Stimulated activated CD4-positive, alpha-beta T cell treated with anti-CD3 and anti-CD28 coated beads, Interleukin-15, amount 100 ng/mL, for 24 hours (primary cell): ENCODE data around the gene TANC1.

ENCODE experiments used
- DNase-seq: peaks from one replicate; pipeline ENCODE4 v3.0.0-alpha.2; 2020

Gene TANC1

DNA sequence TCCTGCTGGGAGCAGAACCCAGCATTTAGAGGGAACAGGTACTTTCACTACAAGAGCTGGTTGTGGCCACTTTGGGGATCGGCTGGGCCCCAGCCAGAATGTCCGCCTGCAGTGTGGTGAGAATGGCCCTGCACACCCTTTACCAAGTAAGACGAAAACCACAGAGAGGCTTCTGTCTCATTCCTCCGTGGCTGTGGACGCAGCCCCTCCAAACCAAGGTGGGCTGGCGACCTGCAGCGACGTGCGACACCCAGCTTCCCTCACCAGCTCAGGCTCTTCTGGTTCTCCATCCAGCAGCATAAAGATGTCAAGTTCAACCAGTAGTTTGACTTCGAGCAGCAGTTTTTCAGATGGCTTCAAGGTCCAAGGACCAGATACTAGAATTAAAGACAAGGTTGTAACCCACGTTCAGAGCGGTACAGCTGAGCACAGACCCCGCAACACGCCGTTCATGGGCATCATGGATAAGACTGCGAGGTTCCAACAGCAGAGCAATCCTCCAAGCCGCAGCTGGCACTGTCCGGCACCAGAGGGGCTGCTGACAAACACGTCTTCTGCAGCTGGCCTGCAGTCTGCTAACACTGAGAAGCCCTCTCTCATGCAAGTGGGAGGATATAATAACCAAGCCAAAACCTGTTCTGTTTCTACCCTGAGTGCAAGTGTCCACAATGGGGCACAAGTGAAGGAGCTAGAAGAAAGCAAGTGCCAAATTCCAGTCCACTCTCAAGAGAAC lies 261.9 kb downstream of the TANC1 start:
- no peak for DNase-seq

DNA sequence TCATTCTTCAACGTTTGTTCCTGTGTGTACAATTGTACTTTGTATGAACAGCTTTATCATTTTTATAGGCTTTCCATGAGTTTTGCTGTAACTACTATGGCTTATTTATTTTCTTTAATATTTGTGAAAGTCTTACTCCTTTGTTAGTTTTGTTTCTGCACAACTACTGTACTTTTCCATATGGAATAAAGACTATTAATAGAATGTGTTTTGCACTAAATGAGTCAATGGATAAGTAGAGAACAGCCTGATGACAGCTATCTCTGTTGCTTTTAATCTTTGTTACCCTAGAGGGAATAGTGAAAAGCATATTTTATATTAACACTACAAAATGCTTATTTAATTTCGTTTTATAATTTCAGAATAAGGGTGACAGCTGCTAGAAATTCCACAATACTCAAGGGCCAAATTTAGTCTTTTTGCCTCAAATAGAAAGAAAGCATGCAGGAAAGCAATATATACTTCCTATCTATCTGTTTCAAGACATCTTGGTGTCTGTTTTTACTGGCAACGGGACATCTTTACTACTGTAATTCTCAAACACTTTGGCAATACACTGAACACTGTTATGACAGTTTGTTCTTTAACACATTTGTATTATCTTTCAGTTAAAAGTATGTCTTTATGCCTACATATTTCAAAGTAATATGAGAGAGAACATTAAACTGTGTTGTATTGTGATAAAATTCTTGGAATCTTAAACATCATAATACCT lies 264.2 kb downstream of the TANC1 start:
- DNase-seq, result no peak

DNA sequence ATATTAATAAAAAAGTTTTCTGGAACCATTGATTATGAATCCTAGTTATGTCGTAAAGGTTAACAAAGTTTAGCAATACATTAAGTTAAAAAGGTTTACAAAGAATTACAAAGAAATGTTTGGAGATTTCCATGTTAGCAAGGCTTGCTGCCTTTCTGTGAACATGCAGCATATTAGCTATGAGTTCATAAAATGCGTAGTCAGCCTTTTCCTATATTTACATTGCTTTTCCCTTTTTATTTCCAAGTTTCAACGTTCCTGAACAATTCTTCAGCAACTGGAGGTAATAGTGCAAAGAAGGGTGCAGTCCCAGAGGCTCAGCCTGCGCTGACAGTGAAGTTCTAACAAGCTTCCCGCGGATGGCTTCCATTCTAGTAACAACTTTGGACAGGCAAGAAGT lies 266.4 kb downstream of the TANC1 start:
- DNase-seq, result no peak

DNA sequence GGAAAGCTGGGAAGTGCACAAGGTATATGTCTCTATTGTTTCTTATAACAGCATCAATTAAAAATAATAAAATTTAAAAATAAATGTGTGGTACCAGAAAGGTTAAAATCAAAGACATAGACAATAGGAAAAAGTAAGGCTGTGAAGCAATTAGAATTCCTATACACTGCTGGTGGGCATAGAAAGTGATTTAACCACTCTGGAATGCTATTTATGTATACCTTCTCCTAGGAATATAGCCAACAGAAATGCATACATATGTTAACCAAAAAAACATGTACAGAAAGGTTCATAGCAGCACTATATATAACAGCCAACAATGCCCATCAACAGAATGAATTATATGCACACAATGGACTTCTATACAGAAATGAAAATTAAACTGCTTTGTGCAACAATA lies 275.1 kb downstream of the TANC1 start:
- DNase-seq, result no peak

DNA sequence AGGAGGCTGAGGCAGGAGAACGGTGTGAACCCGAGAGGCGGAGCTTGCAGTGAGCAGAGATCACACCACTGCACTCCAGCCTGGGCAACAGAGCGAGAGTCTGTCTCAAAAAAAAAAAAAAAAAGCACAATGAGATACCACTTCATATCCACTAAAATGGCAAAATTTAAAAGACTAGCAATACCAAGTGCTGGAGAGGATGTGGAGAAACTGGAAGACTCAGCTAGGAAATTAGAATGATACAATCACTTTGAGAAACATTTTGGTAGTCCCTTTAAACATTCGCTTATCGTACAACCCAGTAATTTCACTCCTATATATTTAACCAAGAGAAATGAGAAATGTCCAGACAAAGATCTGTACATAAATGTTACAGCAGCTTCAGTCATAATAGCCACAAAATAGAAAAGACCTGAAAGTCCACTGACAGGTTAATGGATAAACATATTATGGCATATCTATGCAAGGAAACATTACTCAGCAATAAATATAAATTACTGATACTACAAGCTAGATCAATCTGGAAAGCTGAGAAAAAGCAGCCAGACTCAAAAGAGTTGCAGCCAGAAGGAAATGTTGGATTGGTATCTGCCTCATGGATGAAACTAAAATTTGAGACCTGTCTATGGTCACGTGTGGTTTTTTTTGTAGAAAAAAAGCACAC lies 278.0 kb downstream of the TANC1 start:
- no peak for DNase-seq

DNA sequence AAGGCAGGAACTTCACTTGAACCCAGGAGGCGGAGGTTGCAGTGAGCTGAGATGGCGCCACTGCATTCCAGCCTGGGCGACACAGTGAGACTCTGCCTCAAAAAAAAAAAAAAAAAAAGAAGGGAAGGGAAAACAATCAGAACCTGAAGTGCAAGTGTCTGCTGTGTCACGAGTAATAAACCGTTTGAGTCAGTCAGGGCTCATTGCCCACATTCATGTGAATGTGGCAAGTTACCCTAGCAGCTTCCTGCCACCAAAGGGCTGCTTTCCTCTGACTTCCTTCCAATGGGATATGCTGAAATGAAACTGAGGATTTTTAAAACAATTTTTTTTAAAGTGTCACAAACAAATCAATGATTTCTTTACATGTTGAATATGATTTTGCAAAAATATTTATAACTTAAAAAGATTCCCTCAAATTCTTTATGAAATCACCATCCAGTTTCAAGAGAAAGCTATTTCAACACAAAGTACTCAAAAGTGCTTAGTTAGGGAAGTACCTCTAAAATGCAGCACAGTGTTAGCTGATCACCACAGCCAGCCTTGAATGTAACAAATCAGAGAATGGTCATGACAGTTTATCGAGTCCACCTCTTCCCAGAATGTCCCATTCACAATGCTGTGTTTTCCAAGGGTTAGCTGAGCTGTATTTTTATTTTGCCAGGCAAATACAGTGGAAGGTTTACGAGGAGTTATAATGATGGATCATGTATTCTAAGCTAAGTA lies 281.7 kb downstream of the TANC1 start:
- no peak for DNase-seq

DNA sequence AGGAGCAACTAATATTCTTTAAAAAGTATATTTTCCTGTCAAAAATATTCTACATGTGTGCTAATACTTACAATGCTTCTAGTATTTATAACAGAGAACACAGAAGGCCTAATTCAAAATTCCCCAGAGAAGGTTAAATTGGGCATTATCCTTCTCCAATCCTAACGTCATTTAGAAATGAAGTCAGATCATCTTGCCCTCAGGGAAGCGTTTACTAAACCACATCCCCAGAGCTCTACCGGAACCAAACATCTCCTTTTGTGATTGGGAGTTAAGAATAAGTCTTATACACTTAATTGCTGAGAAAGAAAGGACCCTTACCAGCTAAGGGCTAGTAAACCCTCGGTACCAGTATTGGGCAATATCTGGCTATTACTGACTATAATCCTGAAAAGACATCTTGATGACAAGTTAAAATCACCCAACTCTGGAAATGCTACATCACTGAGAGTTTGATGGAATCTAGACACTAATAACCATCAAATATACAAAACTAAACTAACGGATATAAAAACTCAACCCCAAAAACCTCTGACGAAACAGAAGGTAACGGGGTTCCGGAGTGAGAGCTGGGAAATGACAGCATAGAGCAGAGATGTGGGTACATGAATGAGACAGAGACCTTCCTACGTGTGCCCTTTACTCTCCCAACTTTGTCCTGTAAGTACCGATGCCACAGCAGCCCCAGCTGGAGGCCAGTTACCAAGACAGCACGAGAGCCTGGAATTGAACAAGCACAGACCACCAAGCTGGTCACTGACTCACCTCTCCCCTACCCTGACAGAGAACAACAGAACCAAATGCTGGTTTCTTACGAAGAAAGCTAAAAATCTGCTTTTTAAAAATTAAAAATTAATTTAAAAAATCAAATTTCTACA lies 283.1 kb downstream of the TANC1 start:
- DNase-seq, result no peak

GRCh38 chr2:159252905-159253304 lies 284.5 kb downstream of the TANC1 start:
- DNase-seq, result no peak

DNA sequence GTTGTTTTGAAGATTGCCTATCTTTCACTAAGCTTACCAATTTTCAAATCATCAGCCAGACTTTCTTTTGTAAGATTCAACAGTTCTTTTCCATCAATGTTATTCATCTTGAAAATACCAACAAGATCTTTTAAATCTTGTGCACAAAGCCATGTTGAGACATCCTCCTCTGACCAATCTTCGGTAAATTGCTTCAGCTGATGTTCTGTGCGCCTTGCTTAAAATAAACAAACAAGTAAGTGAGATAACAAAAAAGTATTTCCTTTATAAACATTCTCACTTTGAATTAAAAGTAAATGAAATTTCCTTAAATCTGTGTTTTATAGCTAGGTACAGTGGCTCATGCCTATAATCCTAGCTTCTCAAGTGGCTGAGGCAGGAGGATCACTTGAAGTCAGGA lies 287.7 kb downstream of the TANC1 start:
- DNase-seq, result no peak

GRCh38 chr2:159262226-159262625 lies 293.8 kb downstream of the TANC1 start:
- DNase-seq, result no peak

- no peak for DNase-seq
Measured at GRCh38 chr2:159262904-159263303, 294.5 kb downstream of the TANC1 start.

GRCh38 chr2:159265171-159265576 lies 296.7 kb downstream of the TANC1 start:
- no peak for DNase-seq

- DNase-seq, result no peak
Measured at GRCh38 chr2:159266554-159266953, 298.1 kb downstream of the TANC1 start.

DNA sequence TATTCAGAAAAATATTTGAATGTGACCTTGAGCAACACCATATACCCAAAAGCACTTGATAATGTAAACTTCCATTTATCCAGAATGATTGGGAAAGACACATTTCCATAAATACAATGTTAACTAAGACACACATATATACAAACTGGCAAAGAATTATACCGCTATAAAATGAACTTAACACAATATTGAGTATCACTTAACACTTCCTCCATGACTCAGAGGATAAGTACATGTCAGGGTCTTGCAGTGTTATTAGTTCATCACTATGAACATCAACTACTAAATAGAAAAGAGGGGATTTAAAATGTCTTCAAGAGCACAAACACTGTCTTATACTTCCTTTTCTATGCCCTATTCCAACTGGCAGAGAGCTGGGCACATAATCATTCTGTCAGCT lies 299.5 kb downstream of the TANC1 start:
- DNase-seq, result no peak

DNA sequence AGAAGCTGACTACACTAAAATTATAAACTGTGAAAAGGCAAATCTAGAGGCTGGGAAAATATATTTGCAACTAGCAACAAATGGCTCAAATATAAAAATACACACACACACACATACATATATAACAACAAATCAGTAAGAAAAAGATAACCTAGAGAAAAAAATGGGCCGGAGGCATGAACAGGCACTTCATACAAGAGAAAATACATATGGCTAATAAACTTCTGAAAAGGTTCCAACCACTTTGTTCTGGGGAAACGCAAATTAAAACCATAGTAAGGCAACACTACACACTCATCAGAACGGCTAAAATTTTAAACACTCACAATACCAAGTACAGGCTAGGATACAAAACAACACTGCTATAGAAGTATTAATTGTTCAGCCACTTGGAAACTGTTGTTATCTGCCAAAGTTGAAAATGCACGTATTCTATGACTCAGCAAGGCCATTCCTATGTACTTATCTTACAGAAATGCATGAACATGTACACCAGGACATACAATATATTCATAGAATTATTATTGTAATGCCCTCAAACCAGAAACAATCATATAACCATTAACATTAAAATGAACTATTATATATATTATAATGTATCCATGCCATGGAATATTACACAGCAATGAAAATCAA lies 302.4 kb downstream of the TANC1 start:
- DNase-seq, result no peak

DNA sequence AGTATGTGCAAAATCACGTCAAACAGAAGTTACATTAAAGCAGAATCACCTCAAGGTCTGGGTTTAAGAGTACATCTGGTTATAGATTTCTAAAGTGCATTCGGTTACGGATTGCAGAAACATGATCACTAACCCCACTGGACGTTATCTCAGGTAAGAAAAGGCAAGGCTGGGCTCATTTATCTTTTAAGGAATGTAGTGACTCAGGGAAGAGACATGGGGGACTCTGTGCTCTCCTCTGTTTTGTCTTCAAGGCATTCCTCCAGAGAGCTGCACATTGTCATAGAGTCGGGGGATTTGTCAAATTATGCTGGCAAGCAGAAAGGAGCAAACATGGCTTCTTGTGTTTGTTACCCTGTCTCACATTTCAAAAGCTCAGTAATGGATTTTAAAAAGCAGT lies 303.7 kb downstream of the TANC1 start:
- no peak for DNase-seq

DNA sequence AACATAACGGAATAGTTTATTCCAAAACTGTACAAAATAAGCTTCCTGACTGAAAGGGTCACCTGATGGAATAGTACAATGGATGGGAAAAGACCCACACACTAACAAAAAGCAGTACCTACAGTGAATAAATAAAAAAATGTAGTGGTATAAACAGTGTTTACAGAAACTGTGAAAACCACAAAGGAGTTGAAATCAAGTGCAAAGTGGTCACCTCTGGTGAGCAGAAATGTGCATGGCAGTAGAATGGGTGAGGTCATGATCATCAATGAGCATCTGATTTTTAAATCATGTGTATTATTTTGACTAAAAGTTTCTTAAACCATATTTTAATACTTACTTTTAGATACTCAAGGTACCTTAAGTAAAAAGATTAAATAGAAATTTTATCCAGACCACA lies 306.7 kb downstream of the TANC1 start:
- no peak for DNase-seq

- no peak for DNase-seq
Measured at GRCh38 chr2:159279700-159280099, 311.3 kb downstream of the TANC1 start.

GRCh38 chr2:159281002-159281401 lies 312.6 kb downstream of the TANC1 start:
- DNase-seq, result no peak
